Activated CD4-positive, alpha-beta T cell treated with anti-CD3 and anti-CD28 coated beads, Interleukin-2, amount 10 ng/mL, durations not matched to agents 24 days and 14 days (primary cell): Measurements from ENCODE around the gene IL17C. TPM values are rescaled to one million over a fixed set of nuclear protein-coding genes. Genes with fewer than 3 reads are reported as not detected.

Experiments
- DNase-seq: peaks from one replicate; pipeline ENCODE4 v3.0.0; 2022
- H3K27ac Mint-ChIP-seq: one replicate; pipeline ENCODE4 v1.8.0; 2022; ENCODE audit warnings: mild to moderate bottlenecking, mixed read lengths
- H3K27me3 Mint-ChIP-seq: one replicate; pipeline ENCODE4 v1.8.0; 2022; ENCODE audit warnings: mixed read lengths
- H3K36me3 Mint-ChIP-seq: one replicate; pipeline ENCODE4 v1.8.0; 2022; ENCODE audit warnings: low read depth, mild to moderate bottlenecking, mixed read lengths
- H3K4me1 Mint-ChIP-seq: one replicate; pipeline ENCODE4 v1.8.0; 2021; ENCODE audit warnings: mixed read lengths
- H3K4me3 Mint-ChIP-seq: one replicate; pipeline ENCODE4 v1.8.0; 2022; ENCODE audit warnings: mild to moderate bottlenecking, moderate library complexity, mixed read lengths
- H3K9me3 Mint-ChIP-seq: one replicate; pipeline ENCODE4 v1.8.0; 2021; ENCODE audit warnings: mixed read lengths
- intact Hi-C: fragments of 100-400 bp; cut with micrococcal nuclease; formaldehyde crosslinking; loops from one replicate; pipeline ENCODE4 v1.15.1; 2023
- total RNA-seq: library from RNA; stranded (reverse); gene quantifications from 2 replicates; pipeline ENCODE4 v1.2.3, GENCODE V29; 2022

The IL17C gene
- total RNA-seq, 1 donor from 2014 or later: not detected

DNA sequence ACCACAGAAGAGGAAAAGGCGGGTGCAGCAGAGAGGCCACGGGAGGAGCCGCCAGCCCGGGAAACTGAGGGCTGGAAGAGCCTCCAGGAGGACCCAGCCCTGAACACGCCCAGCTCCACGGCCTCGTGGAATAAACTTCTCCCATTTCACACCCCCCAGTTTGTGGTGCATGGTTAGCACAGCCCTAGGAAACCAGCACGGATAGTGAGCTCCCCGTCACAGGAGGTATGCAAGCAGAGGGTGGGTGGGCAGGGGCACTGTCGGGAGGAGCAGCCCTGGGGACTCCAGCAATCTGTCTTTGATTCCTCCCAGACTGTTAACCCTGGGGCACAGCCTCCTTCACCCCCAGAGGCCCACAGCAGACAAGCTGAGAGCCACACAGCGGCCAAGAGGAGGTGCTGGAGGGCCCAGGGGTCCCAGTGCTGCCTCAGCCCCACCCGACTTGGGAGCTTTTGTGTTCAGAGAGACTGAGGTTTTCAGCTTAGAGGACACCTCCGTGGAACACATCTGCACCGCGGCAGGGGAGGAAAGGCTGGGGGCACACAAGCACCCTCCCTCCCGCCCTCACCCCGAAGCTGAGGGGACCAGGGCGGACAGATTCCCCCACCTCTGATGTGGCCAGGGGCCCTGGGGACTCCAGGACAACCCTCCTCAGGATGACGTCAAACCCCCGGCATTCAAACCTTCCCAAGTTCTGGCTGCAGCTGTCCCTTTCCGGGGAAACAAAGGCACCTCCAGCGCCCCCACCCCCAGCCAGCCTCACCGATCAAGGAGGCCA is 1.7 kb upstream of the IL17C start:
- Mint-ChIP-seq H3K27me3 (peaks cover 25% of the 10 kb centered on the region), H3K36me3 (peaks cover 4% of the 10 kb centered on the region), H3K27ac (peak overlapping the region; percentile 8), H3K4me3 (peak overlapping the region; percentile 8), H3K9me3 (no peaks in the 10 kb centered on the region), H3K4me1 (peaks cover 23% of the 10 kb centered on the region)
- intact Hi-C loops: loop anchor here (5.0 kb wide), 1 partner anchor 66 kb away; no protein-coding TSS in a partner anchor
- no peak for DNase-seq

DNA sequence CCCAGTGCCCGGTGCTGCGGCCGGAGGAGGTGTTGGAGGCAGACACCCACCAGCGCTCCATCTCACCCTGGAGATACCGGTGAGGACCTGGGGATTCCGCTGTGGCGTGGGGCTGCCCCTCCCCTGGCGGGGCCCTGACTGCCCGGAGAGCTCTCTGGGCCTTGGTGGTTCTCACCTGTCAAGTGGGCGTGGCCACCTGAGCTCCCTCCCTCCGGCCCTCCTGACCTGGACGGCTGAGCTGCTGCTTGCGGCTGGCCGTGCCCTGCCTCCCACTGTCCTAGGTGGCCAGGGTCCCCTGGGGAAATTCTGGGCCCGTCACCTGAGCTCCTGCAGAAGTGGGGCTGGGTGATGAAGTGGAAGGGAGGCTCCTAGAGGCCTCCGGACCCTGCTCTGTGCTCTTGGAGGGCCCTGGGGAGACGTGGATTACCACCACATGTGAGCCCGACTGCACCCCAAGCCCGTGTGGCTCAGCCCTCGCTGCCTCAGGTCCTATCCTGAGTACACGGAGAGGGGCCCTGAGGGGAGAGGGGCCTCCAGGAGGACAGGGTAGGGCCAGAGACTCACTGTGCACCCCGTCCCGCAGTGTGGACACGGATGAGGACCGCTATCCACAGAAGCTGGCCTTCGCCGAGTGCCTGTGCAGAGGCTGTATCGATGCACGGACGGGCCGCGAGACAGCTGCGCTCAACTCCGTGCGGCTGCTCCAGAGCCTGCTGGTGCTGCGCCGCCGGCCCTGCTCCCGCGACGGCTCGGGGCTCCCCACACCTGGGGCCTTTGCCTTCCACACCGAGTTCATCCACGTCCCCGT is 1.1 kb downstream of the IL17C start:
- H3K9me3 Mint-ChIP-seq: no peaks in the 10 kb centered on the region
- H3K4me1 Mint-ChIP-seq: peaks cover 21% of the 10 kb centered on the region
- DNase-seq: peak; percentile 67
- H3K27ac Mint-ChIP-seq: no peak overlapping the region
- H3K36me3 Mint-ChIP-seq: peaks cover 16% of the 10 kb centered on the region
- no peak overlapping the region for H3K4me3 Mint-ChIP-seq
- intact Hi-C loops: loop anchor here (5.0 kb wide), 1 partner anchor 63 kb away; no protein-coding TSS in a partner anchor
- H3K27me3 Mint-ChIP-seq: peaks cover 25% of the 10 kb centered on the region

DNA sequence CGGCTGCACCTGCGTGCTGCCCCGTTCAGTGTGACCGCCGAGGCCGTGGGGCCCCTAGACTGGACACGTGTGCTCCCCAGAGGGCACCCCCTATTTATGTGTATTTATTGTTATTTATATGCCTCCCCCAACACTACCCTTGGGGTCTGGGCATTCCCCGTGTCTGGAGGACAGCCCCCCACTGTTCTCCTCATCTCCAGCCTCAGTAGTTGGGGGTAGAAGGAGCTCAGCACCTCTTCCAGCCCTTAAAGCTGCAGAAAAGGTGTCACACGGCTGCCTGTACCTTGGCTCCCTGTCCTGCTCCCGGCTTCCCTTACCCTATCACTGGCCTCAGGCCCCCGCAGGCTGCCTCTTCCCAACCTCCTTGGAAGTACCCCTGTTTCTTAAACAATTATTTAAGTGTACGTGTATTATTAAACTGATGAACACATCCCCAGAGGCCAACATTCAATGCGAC is 1.7 kb downstream of the IL17C start:
- H3K27ac Mint-ChIP-seq: no peak overlapping the region
- no peak overlapping the region for H3K4me3 Mint-ChIP-seq
- H3K36me3 Mint-ChIP-seq: peaks cover 22% of the 10 kb centered on the region
- peaks cover 25% of the 10 kb centered on the region for H3K27me3 Mint-ChIP-seq
- H3K9me3 Mint-ChIP-seq: no peaks in the 10 kb centered on the region
- DNase-seq: no peak
- H3K4me1 Mint-ChIP-seq: peaks cover 20% of the 10 kb centered on the region
- intact Hi-C loops: no loop called here

DNA sequence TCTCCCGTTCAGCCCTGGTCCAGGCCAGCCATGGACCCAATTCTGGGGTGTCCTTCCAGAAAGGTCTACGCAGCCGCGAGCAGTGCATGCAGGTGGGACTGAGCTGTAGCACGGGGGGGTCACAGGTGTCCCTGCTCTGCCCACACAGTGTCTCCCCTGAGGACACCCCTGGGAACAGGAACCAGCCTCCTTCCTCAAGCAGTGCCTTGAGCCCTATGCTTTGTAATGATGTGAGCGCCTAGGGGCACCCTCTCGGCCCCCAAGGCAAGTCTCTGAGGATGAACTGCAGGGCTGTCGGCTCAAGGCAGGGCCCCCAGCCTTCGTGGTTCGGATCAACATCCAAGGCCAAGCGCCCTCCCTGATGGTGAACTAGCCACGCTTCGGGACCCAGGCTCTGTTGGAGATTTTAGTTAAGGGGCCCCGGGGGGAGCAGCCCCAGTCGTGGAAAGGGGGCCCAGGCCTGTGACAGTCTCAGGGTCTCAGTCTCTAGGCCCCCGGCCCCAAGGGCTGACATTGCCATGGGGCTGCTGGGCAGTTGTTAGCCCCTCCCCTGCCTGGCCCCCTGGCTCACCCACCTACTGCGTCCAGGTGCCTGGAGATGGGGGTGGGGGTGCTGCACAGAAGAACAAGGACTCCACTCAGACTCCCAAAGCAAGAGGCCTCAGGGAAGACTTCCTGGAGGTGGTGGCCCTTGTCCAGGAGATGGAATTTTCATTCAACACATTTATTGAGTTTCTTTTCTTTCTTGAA is 2.3 kb downstream of the IL17C start:
- DNase-seq: no peak
- peaks cover 23% of the 10 kb centered on the region for H3K36me3 Mint-ChIP-seq
- no peaks in the 10 kb centered on the region for H3K9me3 Mint-ChIP-seq
- peaks cover 25% of the 10 kb centered on the region for H3K27me3 Mint-ChIP-seq
- intact Hi-C loops: no loop called here
- H3K27ac Mint-ChIP-seq: no peak overlapping the region
- no peak overlapping the region for H3K4me3 Mint-ChIP-seq
- H3K4me1 Mint-ChIP-seq: peaks cover 16% of the 10 kb centered on the region

DNA sequence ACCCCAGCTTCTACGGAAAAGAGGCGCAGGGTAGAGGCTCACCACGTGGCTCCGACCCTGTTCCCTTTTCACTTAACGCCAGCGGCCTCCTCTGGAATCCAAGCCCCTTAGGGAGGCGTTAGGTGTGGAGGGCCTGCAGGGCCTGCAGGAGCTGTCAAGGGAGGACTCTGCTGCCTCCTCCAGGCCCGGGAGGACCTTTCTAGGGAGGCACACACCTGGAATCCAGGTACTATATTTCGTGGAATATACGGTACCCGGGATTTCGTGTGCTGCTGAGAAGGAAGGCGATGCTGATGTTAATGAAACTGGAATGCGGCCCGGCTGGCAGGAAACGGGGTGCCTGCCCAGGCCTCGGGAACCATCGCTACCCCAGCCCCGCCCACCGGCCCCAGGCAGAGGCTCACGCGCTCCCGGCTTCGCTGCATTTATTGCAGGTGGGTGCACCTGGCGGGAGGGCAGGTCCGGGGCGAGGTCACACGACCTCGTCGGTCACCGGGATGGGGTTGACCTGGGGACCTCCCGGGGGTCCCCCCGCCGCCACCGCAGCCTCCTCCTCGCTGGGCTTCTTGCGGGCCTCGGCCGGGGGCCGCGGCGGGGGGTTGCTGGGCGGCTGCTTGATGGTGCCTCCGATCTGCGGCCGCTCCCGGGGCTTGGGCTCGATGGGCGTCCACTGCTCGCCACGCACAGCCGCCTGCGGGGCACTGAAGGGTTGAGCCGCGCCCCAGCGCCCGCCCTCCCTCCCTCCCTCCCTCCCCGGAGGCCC is 4.7 kb downstream of the IL17C start:
- peaks cover 6% of the 10 kb centered on the region for H3K4me1 Mint-ChIP-seq
- intact Hi-C loops: no loop called here
- H3K4me3 Mint-ChIP-seq: no peak overlapping the region
- no peak overlapping the region for H3K27ac Mint-ChIP-seq
- H3K9me3 Mint-ChIP-seq: no peaks in the 10 kb centered on the region
- H3K27me3 Mint-ChIP-seq: peaks cover 16% of the 10 kb centered on the region
- no peak for DNase-seq
- peaks cover 23% of the 10 kb centered on the region for H3K36me3 Mint-ChIP-seq

DNA sequence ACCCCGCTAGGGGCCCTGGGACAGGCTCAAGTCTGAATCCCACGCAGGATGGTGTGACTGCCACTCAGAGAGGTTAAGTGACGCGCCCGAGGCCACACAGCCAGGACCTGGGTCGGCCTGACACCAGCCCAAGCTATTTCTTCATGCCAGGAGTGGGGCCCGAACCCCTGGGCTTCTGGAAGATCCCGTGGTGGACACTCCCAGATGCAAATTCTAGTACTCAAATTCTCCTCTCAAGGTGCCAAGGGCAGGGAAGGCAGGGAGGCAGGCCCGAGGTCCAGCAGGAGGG is 5.2 kb downstream of the IL17C start:
- H3K27ac Mint-ChIP-seq: no peak overlapping the region
- intact Hi-C loops: no loop called here
- H3K4me3 Mint-ChIP-seq: no peak overlapping the region
- no peak for DNase-seq
- peaks cover 6% of the 10 kb centered on the region for H3K4me1 Mint-ChIP-seq
- H3K27me3 Mint-ChIP-seq: peaks cover 11% of the 10 kb centered on the region
- peaks cover 23% of the 10 kb centered on the region for H3K36me3 Mint-ChIP-seq
- no peaks in the 10 kb centered on the region for H3K9me3 Mint-ChIP-seq

DNA sequence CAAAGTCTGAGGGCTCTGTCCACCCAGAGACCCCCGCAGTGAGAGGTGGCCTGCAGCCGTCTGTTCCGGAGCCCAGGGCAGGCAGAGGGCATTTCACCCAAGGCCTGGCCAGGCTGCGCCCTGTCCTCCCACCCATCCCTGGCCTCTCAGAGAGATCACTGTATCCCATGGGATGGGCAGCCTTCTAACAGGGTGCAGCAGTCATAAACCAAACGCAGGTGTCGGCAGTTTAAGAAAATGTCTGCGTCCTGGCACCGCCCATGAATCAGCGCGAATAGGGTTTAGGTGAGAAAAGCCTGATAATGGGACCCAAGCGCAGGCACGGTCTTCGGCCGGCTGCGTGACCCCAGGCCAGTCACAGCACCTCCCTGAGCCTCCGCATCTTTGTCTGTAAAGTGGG is 7.1 kb downstream of the IL17C start:
- Mint-ChIP-seq H3K4me1 (peaks cover 8% of the 10 kb centered on the region), H3K4me3 (no peak overlapping the region), H3K27ac (no peak overlapping the region), H3K36me3 (peaks cover 29% of the 10 kb centered on the region), H3K27me3 (peaks cover 4% of the 10 kb centered on the region), H3K9me3 (no peaks in the 10 kb centered on the region)
- intact Hi-C loops: no loop called here
- no peak for DNase-seq

DNA sequence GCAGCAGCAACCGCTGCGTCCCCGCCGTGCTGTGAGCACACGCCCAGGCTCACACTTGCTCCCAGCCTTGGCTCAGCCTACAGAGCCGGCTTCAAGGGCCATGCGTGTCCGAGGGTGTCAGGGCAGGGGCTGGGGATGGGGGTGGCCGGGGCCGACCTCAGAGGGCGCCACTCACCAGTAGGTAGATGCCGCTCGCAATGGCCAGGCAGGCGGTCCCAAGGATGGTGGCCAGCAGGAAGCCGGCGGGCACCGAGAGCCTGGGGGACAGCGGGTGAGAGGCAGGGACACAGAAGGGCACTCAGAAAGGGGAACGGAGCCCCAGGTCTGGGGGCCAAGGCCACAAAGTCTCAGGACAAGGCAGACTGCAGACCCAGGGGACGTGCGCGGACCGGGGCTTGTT is 7.6 kb downstream of the IL17C start:
- no peak overlapping the region for H3K4me3 Mint-ChIP-seq
- peaks cover 8% of the 10 kb centered on the region for H3K4me1 Mint-ChIP-seq

DNA sequence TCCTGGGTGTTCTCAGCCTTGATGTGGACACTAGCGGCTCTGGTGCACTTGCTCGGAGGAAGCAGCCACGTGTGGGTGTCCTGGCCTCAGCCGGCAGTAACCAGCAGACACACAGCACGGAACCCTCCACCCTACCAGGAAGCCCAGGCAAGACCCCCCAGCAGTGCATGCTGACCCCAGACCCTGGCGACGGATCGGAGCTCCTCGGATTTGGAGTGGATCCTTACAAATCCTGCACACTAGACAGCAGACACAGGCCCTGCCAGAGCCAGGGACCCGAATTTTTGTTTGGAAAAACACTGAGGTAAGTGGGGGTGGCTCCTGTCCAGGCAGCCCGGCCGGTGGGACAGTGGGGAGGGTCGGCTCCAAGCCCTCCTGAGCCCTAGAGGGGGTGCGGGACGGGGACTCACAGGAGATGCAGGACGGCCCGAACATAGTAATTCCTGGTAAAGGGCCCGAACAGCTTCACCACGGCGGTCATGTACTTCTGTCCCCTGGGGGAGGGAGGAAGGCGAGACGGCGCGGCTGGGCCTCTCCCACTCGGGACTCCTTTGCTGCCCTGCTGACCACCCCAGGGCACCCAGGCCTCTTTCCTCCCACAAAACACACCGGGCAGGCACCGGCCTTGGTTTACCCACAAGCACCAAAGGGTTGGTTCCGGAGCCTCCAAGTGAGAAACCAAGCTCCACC is 8.1 kb downstream of the IL17C start:
- Mint-ChIP-seq H3K4me1 (peaks cover 13% of the 10 kb centered on the region), H3K4me3 (no peak overlapping the region), H3K36me3 (peaks cover 32% of the 10 kb centered on the region), H3K27ac (no peak overlapping the region), H3K9me3 (no peaks in the 10 kb centered on the region), H3K27me3 (no peaks in the 10 kb centered on the region)
- intact Hi-C loops: no loop called here
- DNase-seq: no peak

More for the DNA sequence above, 7.6 kb downstream of the IL17C start:
- Mint-ChIP-seq H3K9me3 (no peaks in the 10 kb centered on the region), H3K27me3 (peaks cover 1% of the 10 kb centered on the region), H3K27ac (no peak overlapping the region), H3K36me3 (peaks cover 30% of the 10 kb centered on the region)
- DNase-seq: no peak
- intact Hi-C loops: no loop called here

DNA sequence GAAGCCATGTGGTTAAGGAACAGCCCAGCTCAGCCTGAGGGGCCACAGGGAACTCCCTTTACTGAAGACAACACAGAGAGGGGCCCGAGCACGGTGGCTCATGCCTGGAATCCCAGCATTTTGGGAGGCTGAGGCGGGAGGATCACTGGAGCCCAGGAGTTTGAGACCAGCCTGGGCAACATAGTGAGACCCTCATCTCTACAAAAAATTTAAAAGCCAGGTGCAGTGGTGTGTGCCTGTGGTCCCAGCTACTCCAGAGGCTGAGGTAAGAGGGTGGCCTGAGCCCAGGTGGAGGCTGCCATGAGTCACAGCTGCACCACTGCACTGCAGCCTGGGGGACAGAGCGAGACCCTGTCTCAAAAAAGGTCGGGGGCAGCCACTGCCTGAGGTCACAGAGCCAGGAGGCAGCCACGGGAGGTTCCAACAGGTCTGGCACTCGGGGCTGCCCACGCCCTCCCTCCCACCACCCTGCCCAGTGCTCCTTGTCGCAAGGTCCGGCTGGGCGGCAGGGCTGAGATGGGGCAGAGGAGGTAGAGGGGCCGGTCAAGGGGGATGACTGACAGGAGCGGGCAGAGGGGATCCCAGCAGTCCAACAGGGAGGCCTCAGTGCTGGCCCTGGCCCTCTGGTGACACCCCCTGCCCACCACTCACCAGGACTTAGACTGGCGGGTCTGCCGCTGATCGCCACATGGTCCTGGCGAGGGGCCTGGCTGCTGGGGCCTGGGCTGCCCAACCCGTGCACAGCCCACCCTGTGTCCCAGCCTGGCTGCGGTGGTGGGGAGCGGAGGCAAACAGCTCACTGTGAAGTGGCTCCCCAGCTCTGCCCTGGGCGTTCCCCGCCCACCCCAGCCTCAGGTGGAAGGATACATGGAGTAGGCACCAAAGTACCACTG is 9.1 kb downstream of the IL17C start:
- peaks cover 15% of the 10 kb centered on the region for H3K4me1 Mint-ChIP-seq
- H3K36me3 Mint-ChIP-seq: peaks cover 26% of the 10 kb centered on the region

DNA sequence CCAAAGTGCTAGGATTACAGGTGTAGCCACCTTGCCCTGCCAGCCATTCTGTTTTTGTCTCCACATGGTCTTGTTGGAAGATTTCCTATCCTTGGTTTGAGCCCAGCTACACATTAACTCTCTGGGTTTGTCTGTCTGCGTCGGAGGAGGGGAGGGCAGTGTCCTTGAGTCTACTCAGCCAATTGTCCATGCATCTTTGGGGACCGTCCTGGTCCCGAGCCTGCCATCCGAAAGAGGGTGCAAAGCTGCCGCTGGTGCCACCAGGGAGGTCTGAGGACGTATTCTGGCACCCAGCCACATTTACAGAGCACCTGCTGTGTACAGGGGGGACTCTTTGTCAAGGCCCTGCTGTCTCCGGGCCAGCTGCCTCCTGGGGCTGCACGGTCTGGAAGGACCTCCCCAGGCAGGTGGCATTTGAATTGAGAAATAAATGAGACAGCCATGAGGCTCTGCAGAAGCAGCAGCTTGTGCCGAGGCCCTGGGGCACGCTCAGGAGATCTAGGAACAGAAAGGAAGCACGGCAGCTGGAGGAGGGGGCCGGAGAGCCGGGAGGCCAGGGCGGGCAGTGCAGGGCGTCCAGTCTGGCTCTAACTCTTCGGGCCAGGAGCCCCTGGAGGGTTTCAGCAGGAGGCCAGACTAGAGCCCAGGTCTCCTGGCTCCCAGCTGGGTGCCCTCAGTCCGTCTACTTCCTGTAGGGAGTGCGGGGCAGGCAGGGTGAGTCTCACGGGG is 11.0 kb downstream of the IL17C start:
- H3K27ac Mint-ChIP-seq: peak overlapping the region; percentile 78
- no peaks in the 10 kb centered on the region for H3K27me3 Mint-ChIP-seq
- peak overlapping the region; percentile 90 for H3K4me3 Mint-ChIP-seq
- DNase-seq: no peak
- peaks cover 20% of the 10 kb centered on the region for H3K36me3 Mint-ChIP-seq
- no peaks in the 10 kb centered on the region for H3K9me3 Mint-ChIP-seq
- intact Hi-C loops: no loop called here
- H3K4me1 Mint-ChIP-seq: peaks cover 15% of the 10 kb centered on the region

More for the DNA sequence above, 9.1 kb downstream of the IL17C start:
- no peak overlapping the region for H3K27ac Mint-ChIP-seq
- no peak for DNase-seq
- intact Hi-C loops: no loop called here
- H3K9me3 Mint-ChIP-seq: no peaks in the 10 kb centered on the region
- no peaks in the 10 kb centered on the region for H3K27me3 Mint-ChIP-seq
- no peak overlapping the region for H3K4me3 Mint-ChIP-seq
